H1 (cell line): ENCODE measurements around the gene SLAIN2. TPM values are rescaled to one million over a fixed set of nuclear protein-coding genes. Genes with fewer than 3 reads are reported as not detected.

Experiments
- CTCF ChIA-PET: fragments of 300-600 bp; sonication (Branson Sonifier 250); formaldehyde crosslinking; loops from one replicate; lab custom pipeline; 2021; ENCODE audit not compliant: partially characterized antibody; lab: Charles Lee
- POLR2A ChIA-PET: fragments of 300-600 bp; sonication (Branson Sonifier 250); formaldehyde crosslinking; loops from one replicate; lab custom pipeline; 2021; ENCODE audit warnings: inconsistent platforms; ENCODE audit not compliant: partially characterized antibody; lab: Charles Lee
- DNase-seq, 2 experiments: peaks; one replicate each; pipeline versions ENCODE4 v3.0.0 to v3.0.0-alpha.2; 2010 to 2022; ENCODE audit warnings: low spot score in 2 of 2, low read depth in 1 of 2, mixed read lengths in 1 of 2
- FAIRE-seq: peaks from 2 replicates; lab custom pipeline; 2011; peaks lifted over from hg19 to GRCh38; lab: Jason Lieb, UNC
- H2AFZ ChIP-seq: 2 replicates; pipeline ENCODE4 v1.8.1; 2012; ENCODE audit warnings: low read length, inconsistent platforms
- H2AK5ac ChIP-seq: 2 replicates; pipeline ENCODE4 v1.6.1; 2013; ENCODE audit warnings: low read depth, low read length
- H2BK120ac ChIP-seq: replicated peaks from 2 replicates; pipeline ENCODE3; 2013; ENCODE audit warnings: low read depth, low read length, inconsistent platforms
- H2BK12ac ChIP-seq: 2 replicates; pipeline ENCODE4 v1.6.1; 2013; ENCODE audit warnings: low read depth, low read length
- H2BK15ac ChIP-seq: 2 replicates; pipeline ENCODE4 v1.6.1; 2013; ENCODE audit warnings: low read length
- H2BK20ac ChIP-seq: 2 replicates; pipeline ENCODE4 v1.6.1; 2013; ENCODE audit warnings: low read length
- H2BK5ac ChIP-seq: 2 replicates; pipeline ENCODE4 v1.6.1; 2013; ENCODE audit warnings: low read depth, low read length
- H3K14ac ChIP-seq: 2 replicates; pipeline ENCODE4 v1.6.1; 2013; ENCODE audit warnings: inconsistent platforms; ENCODE audit not compliant: insufficient read length
- H3K18ac ChIP-seq: 2 replicates; pipeline ENCODE4 v1.6.1; 2013; ENCODE audit warnings: low read length; ENCODE audit errors: extremely low read depth
- H3K23ac ChIP-seq: 2 replicates; pipeline ENCODE4 v1.6.1; 2013; ENCODE audit warnings: inconsistent platforms; ENCODE audit not compliant: insufficient read length
- H3K23me2 ChIP-seq: 2 replicates; pipeline ENCODE4 v1.6.1; 2013; ENCODE audit warnings: low read depth, low read length
- H3K27ac ChIP-seq: 2 replicates; pipeline ENCODE4 v1.6.1; 2011; ENCODE audit warnings: low read depth, low read length, inconsistent platforms
- H3K27me3 ChIP-seq, 4 experiments: replicated peaks in 1 of 4; 1 replicate in 1 of 4; 2 replicates in 3 of 4; pipeline versions ENCODE4 v1.6.1 to v1.8.1; 2011 to 2013; ENCODE audit warnings: low read length in 3 of 4, mild to moderate bottlenecking in 3 of 4, inconsistent platforms in 2 of 4, mixed read lengths in 2 of 4, moderate library complexity in 1 of 4; ENCODE audit not compliant: control insufficient read depth in 3 of 4, insufficient read depth in 3 of 4; ENCODE audit errors: extremely low read depth in 1 of 4
- H3K36me3 ChIP-seq, 4 experiments: 2 replicates each; pipeline versions ENCODE4 v1.6.1 to v1.8.1; 2011 to 2013; ENCODE audit warnings: mild to moderate bottlenecking in 4 of 4, low read length in 3 of 4, moderate library complexity in 2 of 4, control low read depth in 1 of 4, inconsistent platforms in 1 of 4; ENCODE audit not compliant: insufficient read depth in 4 of 4, control insufficient read depth in 2 of 4
- H3K4ac ChIP-seq: replicated peaks from 2 replicates; pipeline ENCODE3; 2013; ENCODE audit warnings: low read length, low read depth, mixed read lengths, inconsistent platforms; ENCODE audit not compliant: insufficient read length
- H3K4me1 ChIP-seq, 4 experiments: replicated peaks in 1 of 4; 1 replicate in 1 of 4; 2 replicates in 3 of 4; pipeline versions ENCODE4 v1.6.1 to v1.8.1; 2011 to 2013; ENCODE audit warnings: low read length in 3 of 4, inconsistent platforms in 2 of 4, mixed read lengths in 1 of 4; ENCODE audit not compliant: insufficient read depth in 4 of 4, control insufficient read depth in 3 of 4
- H3K4me2 ChIP-seq, 2 experiments: 2 replicates each; pipeline versions ENCODE4 v1.6.1 to v1.8.1; 2011 to 2013; ENCODE audit warnings: low read depth in 2 of 2, low read length in 2 of 2, control low read depth in 1 of 2, inconsistent platforms in 1 of 2, mild to moderate bottlenecking in 1 of 2; ENCODE audit not compliant: insufficient read depth in 1 of 2
- H3K4me3 ChIP-seq, 4 experiments: fragments of 200-600, 300-600 bp in 1 of 4; sonication (generic), shearing (Covaris generic), sonication (Bioruptor Twin) in 1 of 4; 2 replicates each; pipeline versions ENCODE4 v1.5.1 to v1.8.1; 2011 to 2016; ENCODE audit warnings: low read length in 4 of 4, low read depth in 3 of 4, control low read depth in 2 of 4, inconsistent platforms in 2 of 4, mild to moderate bottlenecking in 2 of 4, mixed read lengths in 1 of 4, moderate library complexity in 1 of 4; ENCODE audit not compliant: insufficient read depth in 2 of 4; ENCODE audit errors: extremely low read depth in 1 of 4
- H3K56ac ChIP-seq: replicated peaks from 2 replicates; pipeline ENCODE3; 2013; ENCODE audit warnings: low read depth, mild to moderate bottlenecking, mixed read lengths, low read length, inconsistent platforms; ENCODE audit not compliant: insufficient read length
- H3K79me1 ChIP-seq: 2 replicates; pipeline ENCODE4 v1.6.1; 2013; ENCODE audit warnings: low read depth, low read length, control low read depth
- H3K79me2 ChIP-seq, 2 experiments: 2 replicates each; pipeline versions ENCODE4 v1.6.1 to v1.8.1; 2012 to 2013; ENCODE audit warnings: low read length in 2 of 2, mild to moderate bottlenecking in 2 of 2, inconsistent platforms in 1 of 2; ENCODE audit not compliant: insufficient read depth in 2 of 2, control insufficient read depth in 1 of 2
- H3K9ac ChIP-seq, 4 experiments: replicated peaks in 1 of 4; 1 replicate in 1 of 4; 2 replicates in 3 of 4; pipeline versions ENCODE4 v1.6.1 to v1.8.1; 2011 to 2013; ENCODE audit warnings: low read depth in 3 of 4, low read length in 3 of 4, control low read depth in 2 of 4, mild to moderate bottlenecking in 2 of 4, moderate library complexity in 2 of 4, inconsistent platforms in 1 of 4; ENCODE audit errors: extremely low read depth in 1 of 4
- H3K9me3 ChIP-seq, 2 experiments: 2 replicates each; pipeline versions ENCODE4 v1.6.1 to v1.8.1; 2012 to 2013; ENCODE audit warnings: mild to moderate bottlenecking in 2 of 2, moderate library complexity in 2 of 2, control low read depth in 1 of 2, inconsistent platforms in 1 of 2, low read depth in 1 of 2, low read length in 1 of 2, mixed read lengths in 1 of 2; ENCODE audit not compliant: insufficient read depth in 2 of 2
- H4K20me1 ChIP-seq, 2 experiments: replicated peaks in 1 of 2; 2 replicates each; pipeline versions ENCODE3 to v1.8.1; 2011 to 2013; ENCODE audit warnings: inconsistent platforms in 2 of 2, low read length in 2 of 2, mild to moderate bottlenecking in 1 of 2; ENCODE audit not compliant: insufficient read depth in 2 of 2, control insufficient read depth in 1 of 2
- H4K5ac ChIP-seq: 2 replicates; pipeline ENCODE4 v1.6.1; 2013; ENCODE audit warnings: low read length, low read depth, mixed read lengths, inconsistent platforms; ENCODE audit not compliant: insufficient read length
- H4K8ac ChIP-seq: 2 replicates; pipeline ENCODE4 v1.8.0; 2013; ENCODE audit warnings: mild to moderate bottlenecking, moderate library complexity, low read length, inconsistent platforms; ENCODE audit not compliant: insufficient read depth; ENCODE audit errors: extremely low read depth
- H4K91ac ChIP-seq: replicated peaks from 2 replicates; pipeline ENCODE3; 2013; ENCODE audit warnings: low read length, mixed read lengths, inconsistent platforms; ENCODE audit not compliant: insufficient read length
- BACH1 ChIP-seq: IDR thresholded peaks from 2 replicates; pipeline ENCODE4 v1.6.1; 2012; ENCODE audit warnings: low read length, improper control_type of control experiment
- CHD2 ChIP-seq: IDR thresholded peaks from 2 replicates; pipeline ENCODE4 v1.6.1; 2012; ENCODE audit warnings: low read length, improper control_type of control experiment
- KDM4A ChIP-seq: IDR thresholded peaks from one replicate; pipeline ENCODE4 v1.7.1; 2012; ENCODE audit warnings: low read depth, mild to moderate bottlenecking, moderate library complexity, low read length, inconsistent platforms; ENCODE audit not compliant: severe bottlenecking
- KDM5A ChIP-seq: fragments of 200-600 bp; IDR thresholded peaks from 2 replicates; pipeline ENCODE4 v1.7.1; 2012; ENCODE audit warnings: mild to moderate bottlenecking, low read length, inconsistent platforms, mixed read lengths
- NANOG ChIP-seq: IDR thresholded peaks from 2 replicates; pipeline ENCODE4 v1.6.1; 2011; ENCODE audit warnings: low read length, low read depth, mild to moderate bottlenecking, inconsistent platforms; ENCODE audit not compliant: insufficient read depth, poor library complexity, severe bottlenecking
- NRF1 ChIP-seq: IDR thresholded peaks from 2 replicates; pipeline ENCODE4 v1.6.1; 2011; ENCODE audit warnings: mild to moderate bottlenecking, low read depth, low read length, improper control_type of control experiment
- SIN3A ChIP-seq, 2 experiments: IDR thresholded peaks in 1 of 2; conservative IDR thresholded peaks in 1 of 2; 2 replicates each; pipeline ENCODE4 v1.6.1; 2011 to 2012; ENCODE audit warnings: low read length in 2 of 2, improper control_type of control experiment in 1 of 2, low read depth in 1 of 2, mild to moderate bottlenecking in 1 of 2
- SP1 ChIP-seq: IDR thresholded peaks from 2 replicates; pipeline ENCODE4 v1.6.1; 2011; ENCODE audit warnings: low read depth, low read length
- YY1 ChIP-seq: IDR thresholded peaks from 2 replicates; pipeline ENCODE4 v1.6.1; 2011; ENCODE audit warnings: low read depth, mild to moderate bottlenecking, low read length
- ZNF274 ChIP-seq: IDR thresholded peaks from 2 replicates; pipeline ENCODE4 v1.7.0; 2012; ENCODE audit warnings: low read length, borderline replicate concordance; ENCODE audit errors: extremely low read depth
- WGBS, 2 experiments: shearing (Covaris generic) in 1 of 2; methylation state at CpG; one replicate each; pipeline versions ENCODE4 v1.1.6 to v1.1.7; 2013 to 2015; ENCODE audit warnings: low lambda C conversion rate in 2 of 2, mixed read lengths in 2 of 2, inconsistent platforms in 1 of 2, low coverage in 1 of 2, missing lambda C conversion rate in 1 of 2; ENCODE audit not compliant: insufficient replicate concordance in 2 of 2, insufficient coverage in 1 of 2, insufficient read length in 1 of 2; ENCODE audit errors: extremely low coverage in 1 of 2, missing lambda C conversion rate in 1 of 2; 5-methylcytosine and 5-hydroxymethylcytosine counted together
- polyA plus RNA-seq, 7 experiments: library from polyadenylated mRNA; depleted of rRNA in 3 of 7; stranded (reverse) in 5 of 7; unstranded in 2 of 7; fragments of >200 nt in 5 of 7; fragments of 200-250 nt in 2 of 7; gene quantifications; 1 replicate in 5 of 7; 2 replicates in 1 of 7; 4 replicates in 1 of 7; pipeline versions ENCODE4 v1.2.1 to v1.2.3, GENCODE V29; 2011 to 2013; ENCODE audit warnings: missing spikeins in 2 of 7, mixed read lengths in 2 of 7
- total RNA-seq: library from RNA; stranded (reverse); fragmentation: NEBNext Ultra II Directional; extraction: Animal tissue kit (Norgen Biotek cat#: 25700); gene quantifications from 2 replicates; pipeline ENCODE4 v1.2.1, GENCODE V29; 2021
- TF ChIP-seq, protein P1 (sequence below): IDR thresholded peaks from 2 replicates; pipeline ENCODE4 v1.6.1; 2012; ENCODE audit warnings: inconsistent platforms

SLAIN2 gene
- total and polyA plus RNA-seq, 2 of the 8 experiments (the other 6 are each of a cell fraction or from before 2014, with no cell fraction given): 8.2 to 40.0 TPM

GRCh38 chr4:48341776-48342605, 662 bp downstream of the SLAIN2 start:
- H3K56ac ChIP-seq: no peak overlapping the region
- peak overlapping the region; percentile 86 to 98 (median 88) for H3K4me3 ChIP-seq
- FAIRE-seq (no peak), DNase-seq (peak in 1 of 2 experiments; percentile 80)
- no peak overlapping the region for H3K4ac ChIP-seq
- H3K18ac ChIP-seq: peak overlapping the region; percentile 85
- peak overlapping the region; percentile 87 to 96 for H3K4me2 ChIP-seq
- peak overlapping the region; percentile 71 for H4K5ac ChIP-seq
- no peak overlapping the region for H2AK5ac ChIP-seq
- peaks cover 5% of the 10 kb centered on the region; the same call in 1 of the 2 replicates for H3K23me2 ChIP-seq
- H3K9me3 ChIP-seq: no peaks in the 10 kb centered on the region
- H3K79me2 ChIP-seq: peaks cover 8 to 50% of the 10 kb centered on the region in 2 experiments
- H2AFZ ChIP-seq: no peak overlapping the region; the same call in 1 of the 2 replicates
- H4K91ac ChIP-seq: peak overlapping the region; percentile 39
- H2BK20ac ChIP-seq: 0 out of 2 replicates have a peak overlapping the region, but pooled peaks have one; percentile 52
- peak overlapping the region; percentile 86 for H4K8ac ChIP-seq
- H3K36me3 ChIP-seq: no peaks in the 10 kb centered on the region
- 0 out of 2 replicates have a peak overlapping the region, but pooled peaks have one; percentile 22 for H2BK12ac ChIP-seq
- no peak overlapping the region for H3K14ac ChIP-seq
- no peaks in the 10 kb centered on the region for H3K27me3 ChIP-seq
- POLR2A ChIA-PET: interaction anchor here (0.6 to 2.0 kb wide), 8 partner anchors 9 to 142 kb away, joined by 3 to 10 read pairs (median 4); no protein-coding TSS in a partner anchor
- peaks cover 0 to 9% of the 10 kb centered on the region in 2 experiments for H4K20me1 ChIP-seq
- H3K23ac ChIP-seq: no peak overlapping the region
- 1% methylated on average over 18 of the region's 66 CpGs; no CpG with 5 or more reads in 1 of the 2 experiments for WGBS, 2 experiments
- peak overlapping the region; percentile 69 for H3K27ac ChIP-seq
- H3K4me1 ChIP-seq: peaks cover 0 to 13% (median 4%) of the 10 kb centered on the region in 4 experiments; a peak in 2 of 7 replicates
- CTCF ChIA-PET: interaction anchor here (0.6 to 1.9 kb wide), 5 partner anchors 10 to 209 kb away, joined by 3 to 7 read pairs (median 3); no protein-coding TSS in a partner anchor
- H3K79me1 ChIP-seq: peaks cover 4% of the 10 kb centered on the region
- no peak overlapping the region for H2BK120ac ChIP-seq
- H2BK5ac ChIP-seq: peak overlapping the region; percentile 77
- H3K9ac ChIP-seq: peak overlapping the region; percentile 61 to 85 (median 77)
- H2BK15ac ChIP-seq: no peak overlapping the region
- no peak for TF ChIP-seq CHD2
- TF ChIP-seq BACH1: no peak
- TF ChIP-seq, protein P1, sequence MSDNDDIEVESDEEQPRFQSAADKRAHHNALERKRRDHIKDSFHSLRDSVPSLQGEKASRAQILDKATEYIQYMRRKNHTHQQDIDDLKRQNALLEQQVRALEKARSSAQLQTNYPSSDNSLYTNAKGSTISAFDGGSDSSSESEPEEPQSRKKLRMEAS: no peak
- no peak for TF ChIP-seq ZNF274
- no peak for TF ChIP-seq SP1
- no peak for TF ChIP-seq KDM5A
- TF ChIP-seq NANOG: no peak
- no peak for TF ChIP-seq YY1
- TF ChIP-seq KDM4A: peak; percentile 70
- TF ChIP-seq NRF1: no peak
- peak in 1 of 2 experiments; percentile 46; a peak in 2 of 4 replicates for TF ChIP-seq SIN3A (conservative IDR thresholded peaks at IDR 0.05 in 1 of 2, IDR thresholded peaks at IDR 0.05 in 1 of 2; ENCODE audit: low read depth in 1 of 2, low read length in 2 of 2)
